Fibroblast of skin of left quadriceps (primary cell): Measurements from ENCODE around the gene PARPBP.
"Not testable (repeated sequence)": the region's sequence is repeated elsewhere in the genome, so short reads cannot be mapped to it uniquely, and the experiment has no call there.

Experiments
- DNase-seq, 2 experiments: peaks; one replicate each; pipeline ENCODE4 v3.0.0-alpha.2; 2013; ENCODE audit warnings: low read depth in 2 of 2

The PARPBP gene

GRCh38 chr12:102147062-102147587 is 27.1 kb downstream of the PARPBP start:
- DNase-seq = not testable (repeated sequence)

DNA sequence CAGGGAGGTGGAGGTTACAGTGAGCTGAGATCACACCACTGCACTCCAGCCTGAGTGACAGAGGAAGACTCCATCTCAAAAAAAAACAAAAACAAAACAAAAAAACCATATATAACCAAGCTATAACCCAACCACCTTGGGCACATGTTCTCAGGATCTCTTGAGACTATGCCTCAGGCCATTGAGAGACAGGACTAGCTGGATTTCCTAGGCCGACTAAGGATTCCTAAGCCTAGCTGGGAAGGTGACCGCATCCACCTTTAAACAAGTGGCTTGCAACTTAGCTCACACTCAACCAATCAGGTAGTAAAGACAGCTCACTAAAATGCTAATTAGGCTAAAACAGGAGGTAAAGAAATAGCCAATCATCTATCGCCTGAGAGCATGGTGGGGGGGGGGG is 35.2 kb downstream of the PARPBP start:
- not testable (repeated sequence) for DNase-seq

DNA sequence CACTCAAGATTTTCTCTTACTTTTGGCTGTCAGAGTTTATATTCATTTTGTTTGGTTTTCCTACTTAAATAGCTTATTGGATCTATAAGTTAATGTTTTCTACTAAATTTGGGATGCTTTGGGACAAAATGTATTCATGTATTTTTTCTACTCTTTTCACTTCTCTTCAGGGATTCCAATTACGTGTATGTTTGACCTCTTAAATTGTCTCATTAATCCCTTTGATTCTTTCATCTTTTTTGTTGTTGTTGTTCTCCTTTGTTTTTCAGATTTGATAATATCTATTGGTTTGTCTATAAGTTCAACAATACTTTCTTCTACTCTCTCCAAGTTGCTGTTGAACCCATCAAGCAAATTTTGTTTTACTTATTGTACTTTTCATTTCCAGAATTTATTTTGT is 43.4 kb downstream of the PARPBP start:
- DNase-seq = no peak

GRCh38 chr12:102167821-102168604 is 48.0 kb downstream of the PARPBP start:
- DNase-seq = no peak

GRCh38 chr12:102169922-102170621 is 50.1 kb downstream of the PARPBP start:
- DNase-seq = peak in 1 of 2 experiments; percentile 10

DNA sequence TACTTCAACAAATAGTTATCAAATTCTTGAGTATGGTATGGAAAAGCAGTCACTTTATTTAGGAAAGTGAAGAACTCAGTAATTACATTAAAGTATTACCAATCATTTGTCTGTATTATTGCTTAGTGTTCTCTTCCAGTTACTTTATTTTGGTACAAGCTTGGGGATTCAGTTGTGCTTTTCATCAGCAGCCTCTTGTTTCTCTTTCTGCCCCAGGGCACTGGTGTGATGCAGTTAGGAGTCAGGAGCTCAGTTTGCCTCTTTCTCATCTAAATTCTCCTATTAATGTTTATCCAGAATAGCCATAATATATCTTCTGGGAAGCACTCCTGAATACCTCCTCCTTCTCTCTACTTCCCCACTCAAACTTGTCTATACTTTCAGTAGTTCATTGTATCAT is 52.0 kb downstream of the PARPBP start:
- no peak for DNase-seq

DNA sequence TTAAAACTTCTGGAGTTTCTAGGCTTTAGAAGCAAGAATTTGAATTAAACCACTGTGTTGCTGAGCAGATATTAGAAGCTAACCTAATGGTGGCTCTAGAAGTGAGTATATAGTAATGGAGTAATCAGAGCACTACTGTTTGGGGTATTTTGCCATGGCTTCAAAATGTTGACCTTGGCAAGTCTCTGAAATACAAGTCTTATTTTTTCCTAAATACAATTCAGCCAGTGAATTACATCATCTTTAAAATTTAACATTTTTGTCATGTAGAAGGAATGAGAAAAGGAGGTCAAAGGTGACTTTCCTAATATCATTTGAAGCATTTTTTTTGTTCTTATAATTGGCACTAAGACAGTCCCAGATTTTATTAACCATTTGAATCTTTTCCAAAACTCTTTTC is 52.5 kb downstream of the PARPBP start:
- peak; percentile 7 to 8 for DNase-seq

- no peak for DNase-seq
Observed at GRCh38 chr12:102174117-102174516, 54.1 kb downstream of the PARPBP start.

- no peak for DNase-seq
Observed at GRCh38 chr12:102174761-102175160, 54.8 kb downstream of the PARPBP start.

DNA sequence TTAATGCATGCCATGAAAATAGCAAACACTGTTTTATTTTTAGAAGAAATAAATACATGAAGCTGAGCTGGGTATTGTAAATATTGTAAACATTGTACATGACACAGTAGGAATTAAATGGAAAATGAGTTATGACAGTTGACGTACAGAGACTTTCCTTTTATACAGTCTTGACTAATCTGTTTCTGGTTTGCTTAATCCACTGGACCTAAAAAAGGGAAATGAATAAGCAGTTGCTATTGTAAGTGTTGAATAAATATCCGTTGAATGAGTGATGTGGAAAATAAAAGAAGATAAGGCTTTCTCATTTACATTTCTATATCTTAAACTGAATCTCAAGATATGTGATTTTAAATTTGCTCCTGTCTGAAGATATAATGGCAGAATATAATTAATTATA is 62.7 kb downstream of the PARPBP start:
- DNase-seq = no peak

GRCh38 chr12:102195826-102196225 is 75.8 kb downstream of the PARPBP start:
- DNase-seq = no peak

DNA sequence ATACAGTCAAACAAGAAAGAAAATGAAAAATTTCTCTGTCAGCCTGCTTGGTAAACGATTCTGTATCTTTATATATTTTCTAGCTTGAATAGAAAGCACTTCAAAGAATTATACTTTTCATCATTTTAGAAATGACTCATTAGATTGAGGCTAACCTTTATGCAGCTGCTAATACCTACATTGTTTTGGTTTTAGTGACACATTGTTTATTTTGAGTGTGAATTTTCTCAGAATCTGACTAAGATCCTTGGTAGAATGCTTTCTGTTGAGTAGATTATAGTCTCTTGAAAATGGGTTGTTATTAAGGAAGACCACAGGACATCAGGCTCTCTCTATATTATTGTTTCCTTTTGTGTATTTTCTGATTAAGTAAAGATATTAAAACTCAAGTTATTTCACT is 77.8 kb downstream of the PARPBP start, which contains the start of gene PMCH:
TSS of gene PMCH (minus strand) at position 45 of the 400 bp plus-strand sequence. CDS start 63 bp downstream, outside the sequence.
- DNase-seq = peak in 1 of 2 experiments; percentile 5

DNA sequence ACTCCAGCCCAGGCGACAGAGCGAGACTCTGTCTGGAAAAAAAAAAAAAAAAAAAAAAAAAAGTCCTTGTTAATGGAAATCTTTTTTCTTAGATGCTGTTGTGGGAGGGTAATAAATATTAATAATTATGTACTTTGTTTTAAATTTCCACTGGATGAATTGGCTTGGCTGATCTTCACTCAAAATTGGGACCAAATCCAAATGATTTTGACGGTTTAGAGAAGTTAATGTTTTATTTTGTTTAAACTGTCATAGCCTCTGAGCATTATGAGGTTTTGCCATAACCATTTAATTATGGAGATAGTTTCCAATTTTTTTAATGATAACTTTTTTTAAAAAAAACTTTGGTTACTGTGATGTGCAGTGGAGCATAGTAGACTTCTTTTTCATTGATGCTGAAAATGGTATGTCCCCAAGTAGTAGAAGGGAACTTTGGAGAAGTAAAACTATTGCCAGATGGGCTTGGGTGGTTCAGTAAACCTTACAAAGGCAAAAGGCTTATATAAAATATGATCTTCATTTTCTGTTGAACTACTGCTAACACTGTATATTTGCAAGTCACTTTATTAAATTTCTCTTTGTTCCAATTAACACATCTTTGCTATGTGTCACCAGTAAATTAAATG is 81.6 kb downstream of the PARPBP start:
- DNase-seq = no peak

DNA sequence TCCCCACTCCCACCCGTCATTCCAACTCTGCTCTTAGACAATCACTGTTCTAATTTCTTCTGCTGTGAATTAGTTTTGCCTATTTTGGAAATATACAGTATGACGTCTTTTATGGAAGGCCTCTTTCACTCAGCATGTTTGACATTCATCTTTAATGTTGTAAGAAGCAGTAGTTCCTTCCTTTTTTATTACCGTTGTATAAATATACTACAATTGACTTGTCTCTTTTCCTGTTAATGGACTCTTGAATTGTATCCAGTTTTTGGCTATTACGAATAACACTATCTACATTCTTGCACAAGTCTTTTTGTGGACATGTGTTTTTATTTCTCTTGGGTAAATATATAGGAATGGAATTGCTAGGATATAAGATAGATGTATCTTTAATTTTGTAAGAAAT is 82.6 kb downstream of the PARPBP start:
- peak; percentile 4 for DNase-seq

GRCh38 chr12:102204025-102204424 is 84.0 kb downstream of the PARPBP start:
- no peak for DNase-seq

DNA sequence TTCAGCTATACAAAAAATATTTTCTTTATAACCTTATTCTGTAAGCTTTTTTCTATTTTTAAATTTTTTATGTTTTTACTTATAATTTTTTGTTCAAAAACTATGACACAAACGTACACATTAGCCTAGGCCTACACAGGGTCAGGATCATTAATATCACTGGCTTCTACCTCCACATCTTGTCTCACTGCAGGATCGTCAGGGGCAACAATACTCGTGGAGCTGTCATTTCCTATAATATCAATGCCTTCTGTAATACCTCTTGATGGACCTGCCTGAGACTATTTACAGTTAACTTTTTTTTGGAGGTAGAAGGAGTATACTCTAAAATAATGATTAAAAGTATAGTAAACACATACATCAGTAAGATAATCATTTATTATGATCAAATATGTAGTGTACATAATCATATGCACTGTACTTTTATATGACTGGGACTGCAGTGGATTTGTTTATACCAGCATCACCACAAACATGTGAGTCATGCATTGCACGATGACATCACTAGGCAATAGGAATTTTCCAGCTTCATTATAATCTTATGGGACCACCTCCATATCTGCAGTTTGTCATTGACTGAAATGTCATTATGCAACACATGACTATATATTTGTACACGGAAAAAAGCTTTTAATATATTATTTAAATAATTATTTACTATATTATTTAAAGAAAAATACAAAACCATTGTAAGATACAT is 96.2 kb downstream of the PARPBP start:
- DNase-seq = peak in 1 of 2 experiments; percentile 4

DNA sequence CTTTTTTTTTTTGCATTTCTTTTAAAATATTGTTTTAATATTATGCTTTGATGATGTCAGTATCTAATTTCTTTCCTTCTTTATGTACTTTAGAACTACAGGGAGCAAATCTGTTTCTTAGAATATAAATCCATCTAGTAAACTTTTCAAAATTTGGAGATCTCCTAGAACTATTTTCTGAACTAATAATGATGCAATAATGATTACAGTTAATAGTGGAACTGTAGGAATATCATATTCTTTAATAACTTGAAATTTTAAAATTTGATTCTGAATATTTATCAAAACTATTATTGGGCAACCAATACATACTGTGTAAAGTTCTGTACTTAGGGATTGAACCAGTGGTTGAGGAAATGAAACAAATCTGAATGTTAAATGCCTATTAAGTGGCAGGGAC is 100.8 kb downstream of the PARPBP start:
- DNase-seq = no peak

- no peak for DNase-seq
Observed at GRCh38 chr12:102227954-102228353, 108.0 kb downstream of the PARPBP start.

DNA sequence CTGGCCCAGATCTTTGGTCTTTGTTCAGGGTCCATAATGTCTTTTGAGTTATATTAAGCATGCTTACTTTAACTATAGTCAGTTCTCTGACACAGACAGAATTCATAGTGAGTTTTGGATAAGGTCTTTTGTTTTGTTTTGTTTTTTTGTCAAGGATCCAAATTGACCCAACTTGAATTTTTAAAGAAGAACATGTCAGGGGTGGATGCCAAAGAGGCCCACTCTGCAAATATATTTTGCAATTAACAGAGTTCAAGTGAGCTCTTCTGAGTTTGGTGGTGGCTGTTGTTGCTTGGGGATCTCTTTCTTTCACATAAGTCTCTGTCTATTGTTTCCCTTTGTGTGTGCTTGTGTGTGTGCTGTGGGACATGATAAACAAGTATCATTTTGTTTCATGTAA is 112.1 kb downstream of the PARPBP start:
- no peak for DNase-seq

DNA sequence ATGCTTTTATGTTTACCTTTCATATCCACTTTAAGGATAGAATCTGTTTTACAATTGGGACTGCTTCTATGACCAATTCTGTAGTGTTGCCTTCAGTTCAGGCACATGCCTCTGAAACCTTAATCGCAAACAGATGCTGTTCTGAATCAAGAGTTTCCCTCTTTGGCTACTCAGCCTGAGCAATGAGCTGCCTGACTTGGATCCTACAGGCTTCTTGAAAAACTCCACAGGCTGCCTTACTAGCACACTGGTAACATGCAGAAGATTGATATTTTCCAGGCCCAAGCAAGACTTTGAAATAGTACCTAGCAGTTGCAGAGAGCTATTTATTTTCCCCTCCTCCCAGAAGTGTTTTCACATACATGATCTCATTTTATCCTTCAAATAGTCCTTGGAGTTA is 112.5 kb downstream of the PARPBP start:
- peak; percentile 12 to 18 for DNase-seq

DNA sequence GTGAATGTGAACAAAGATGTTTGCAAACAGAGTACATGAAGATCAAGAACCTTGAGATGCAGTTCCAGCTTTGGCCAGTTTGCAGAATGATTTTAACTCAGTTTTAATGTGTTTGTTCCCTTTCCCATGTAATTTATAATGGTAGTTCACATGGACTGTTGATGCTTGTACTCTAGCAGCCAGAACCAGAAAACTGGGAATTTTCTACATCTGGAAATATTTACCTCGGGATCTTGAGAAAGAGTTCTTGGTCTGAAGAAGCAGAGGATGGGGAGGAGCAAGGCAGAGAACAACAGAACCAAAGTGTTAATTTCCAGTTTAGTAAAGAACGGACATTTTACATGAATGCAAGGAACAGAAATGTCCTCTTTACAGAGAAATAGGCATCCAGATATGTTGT is 114.6 kb downstream of the PARPBP start:
- no peak for DNase-seq

GRCh38 chr12:102240859-102241258 is 120.9 kb downstream of the PARPBP start:
- DNase-seq = not testable (repeated sequence)
